ENCODE data around the gene GPN2.

- TF ChIP-seq GATA2 (IDR thresholded peaks at IDR 0.05; ENCODE audit: low read depth, low read length) (no peak), GATA3 (IDR thresholded peaks at IDR 0.05; ENCODE audit: low read depth, low read length) (no peak)
These were observed 36.9 kb downstream of the GPN2 start for GRCh38 chr1:26853156-26853555.

Data from SH-SY5Y (cell line).